Measurements from ENCODE around the gene DDX11. TPM values are rescaled to one million over a fixed set of nuclear protein-coding genes. Genes with fewer than 3 reads are reported as not detected.

Gene DDX11
- total RNA-seq, 2 donors from 2014 or later: 15.3 to 96.1 TPM

Other genes with a start within 250 kb of the DDX11 start
- 1 to 10 TPM; 1.3 to 8.2 TPM for gene TSPAN11, start 147.1 kb upstream of the DDX11 start, total RNA-seq

Measured in colonic mucosa (tissue), 2 donors.